Loucy (cell line): ENCODE measurements around the gene STMP1.

Experiments used
- EZH2phosphoT487 ChIP-seq: fragments of 200-600 bp; IDR thresholded peaks from 2 replicates; pipeline ENCODE4 v1.6.1; 2018; ENCODE audit warnings: antibody characterized with exemption, mild to moderate bottlenecking, moderate library complexity, borderline replicate concordance
- TF ChIP-seq, protein P1 (sequence below): fragments of 200-600 bp; sonication (generic); conservative IDR thresholded peaks from 2 replicates; pipeline ENCODE4 v1.5.1; 2014; ENCODE audit warnings: mild to moderate bottlenecking, antibody characterized with exemption, low read length

DNA sequence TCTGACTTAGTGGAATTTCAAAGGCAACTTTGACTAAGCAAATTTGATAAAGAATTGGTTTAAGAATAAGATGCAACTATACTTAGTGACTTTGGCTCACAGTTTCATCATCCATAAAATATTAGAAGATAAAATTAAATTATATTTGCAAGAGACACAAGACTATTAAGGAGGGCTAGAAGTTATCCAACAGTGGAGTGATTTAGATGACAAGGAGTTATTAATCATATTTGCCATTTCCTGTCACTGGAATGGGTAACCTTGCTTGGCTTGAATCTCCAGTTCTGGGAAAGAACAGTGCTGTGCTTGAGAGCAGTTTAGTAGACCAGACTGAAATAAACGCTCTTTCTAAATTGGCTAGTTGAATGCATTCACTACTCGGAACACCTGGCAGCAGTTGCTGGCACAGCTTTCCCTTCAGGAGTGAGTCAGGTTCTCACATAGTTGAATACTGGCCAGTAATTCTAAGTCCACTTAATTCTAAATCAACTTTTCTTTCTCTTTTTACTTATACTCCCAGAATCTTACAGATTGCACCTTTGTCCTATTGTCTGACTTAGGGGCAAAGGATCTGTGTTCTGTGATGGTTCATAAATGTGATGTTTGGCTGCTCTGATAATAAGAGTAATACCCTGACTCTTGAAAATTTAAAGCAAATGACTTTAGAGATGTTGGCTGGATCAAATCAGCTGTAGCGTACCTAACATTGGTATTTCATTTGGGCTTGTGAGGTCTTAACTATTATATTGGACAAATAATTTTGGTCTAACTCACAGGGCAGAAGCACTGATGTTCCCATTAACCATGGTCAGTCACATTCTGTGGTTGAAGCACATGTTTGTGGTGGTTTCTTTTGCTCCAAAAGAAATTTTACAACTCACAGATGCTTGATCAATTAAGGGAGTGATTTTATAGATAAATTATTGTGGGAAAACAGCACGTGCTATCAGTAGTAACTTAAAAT lies 16.6 kb downstream of the STMP1 start:
- TF ChIP-seq, protein P1, sequence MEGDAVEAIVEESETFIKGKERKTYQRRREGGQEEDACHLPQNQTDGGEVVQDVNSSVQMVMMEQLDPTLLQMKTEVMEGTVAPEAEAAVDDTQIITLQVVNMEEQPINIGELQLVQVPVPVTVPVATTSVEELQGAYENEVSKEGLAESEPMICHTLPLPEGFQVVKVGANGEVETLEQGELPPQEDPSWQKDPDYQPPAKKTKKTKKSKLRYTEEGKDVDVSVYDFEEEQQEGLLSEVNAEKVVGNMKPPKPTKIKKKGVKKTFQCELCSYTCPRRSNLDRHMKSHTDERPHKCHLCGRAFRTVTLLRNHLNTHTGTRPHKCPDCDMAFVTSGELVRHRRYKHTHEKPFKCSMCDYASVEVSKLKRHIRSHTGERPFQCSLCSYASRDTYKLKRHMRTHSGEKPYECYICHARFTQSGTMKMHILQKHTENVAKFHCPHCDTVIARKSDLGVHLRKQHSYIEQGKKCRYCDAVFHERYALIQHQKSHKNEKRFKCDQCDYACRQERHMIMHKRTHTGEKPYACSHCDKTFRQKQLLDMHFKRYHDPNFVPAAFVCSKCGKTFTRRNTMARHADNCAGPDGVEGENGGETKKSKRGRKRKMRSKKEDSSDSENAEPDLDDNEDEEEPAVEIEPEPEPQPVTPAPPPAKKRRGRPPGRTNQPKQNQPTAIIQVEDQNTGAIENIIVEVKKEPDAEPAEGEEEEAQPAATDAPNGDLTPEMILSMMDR = no peak
- no peak for TF ChIP-seq EZH2phosphoT487
